ENCODE data around the gene PRSS57.
A peak's percentile ranks its signal among the peaks of the same experiment; 100 is the strongest.

PRSS57 gene

GRCh38 chr19:738509-739128 lies 43.4 kb upstream of the PRSS57 start:
- CTCF ChIA-PET = interaction anchor here (1.0 kb wide), 1 partner anchor 21 kb away, joined by 3 read pairs; no protein-coding TSS in a partner anchor
- no peak for DNase-seq (ENCODE audit: extremely low spot score)
- TF ChIP-seq CTCF (IDR thresholded peaks at IDR 0.05; ENCODE audit: control extremely low read depth, extremely low read depth, low read depth, missing control alignments) = no peak
- POLR2A ChIA-PET = no interaction called here

- CTCF ChIA-PET = interaction anchor here (0.7 kb wide), 1 partner anchor 153 kb away, joined by 3 read pairs; no protein-coding TSS in a partner anchor
- POLR2A ChIA-PET = no interaction called here
- peak; percentile 81 for DNase-seq (ENCODE audit: extremely low spot score)
These were observed 42.4 kb upstream of the PRSS57 start for GRCh38 chr19:737591-738093.

GRCh38 chr19:736125-736524 lies 40.9 kb upstream of the PRSS57 start:
- ChIA-PET CTCF (no interaction called here), POLR2A (no interaction called here)
- no peak for DNase-seq (ENCODE audit: extremely low spot score)
- no peak for TF ChIP-seq CTCF (IDR thresholded peaks at IDR 0.05; ENCODE audit: control extremely low read depth, extremely low read depth, low read depth, missing control alignments)

More at GRCh38 chr19:737591-738093, 42.4 kb upstream of the PRSS57 start:
- TF ChIP-seq CTCF (IDR thresholded peaks at IDR 0.05; ENCODE audit: control extremely low read depth, extremely low read depth, low read depth, missing control alignments) = peak; percentile 53

GRCh38 chr19:734716-735115 lies 39.5 kb upstream of the PRSS57 start:
- ChIA-PET CTCF (interaction anchor here (0.6 to 1.5 kb wide), 26 partner anchors 9 to 228 kb away, joined by 3 to 11 read pairs (median 3); partner anchors contain the start of gene RNF126), POLR2A (no interaction called here)
- no peak for TF ChIP-seq CTCF (IDR thresholded peaks at IDR 0.05; ENCODE audit: control extremely low read depth, extremely low read depth, low read depth, missing control alignments)

GRCh38 chr19:732148-733069 lies 37.2 kb upstream of the PRSS57 start:
- POLR2A ChIA-PET = interaction anchor here (0.5 kb wide), 1 partner anchor 60 kb away, joined by 6 read pairs; no protein-coding TSS in a partner anchor
- DNase-seq (ENCODE audit: extremely low spot score) = no peak
- CTCF ChIA-PET = interaction anchor here (1.2 kb wide), 1 partner anchor 10 kb away, joined by 3 read pairs; no protein-coding TSS in a partner anchor
- TF ChIP-seq CTCF (IDR thresholded peaks at IDR 0.05; ENCODE audit: control extremely low read depth, extremely low read depth, low read depth, missing control alignments) = no peak

More at GRCh38 chr19:734716-735115, 39.5 kb upstream of the PRSS57 start:
- no peak for DNase-seq (ENCODE audit: extremely low spot score)

GRCh38 chr19:731000-731399 lies 35.7 kb upstream of the PRSS57 start:
- ChIA-PET POLR2A (no interaction called here), CTCF (interaction anchor here (1.1 to 1.2 kb wide), 2 partner anchors 8 to 50 kb away, joined by 3 read pairs; no protein-coding TSS in a partner anchor)
- TF ChIP-seq CTCF (IDR thresholded peaks at IDR 0.05; ENCODE audit: control extremely low read depth, extremely low read depth, low read depth, missing control alignments) = no peak
- no peak for DNase-seq (ENCODE audit: extremely low spot score)
